Cardiac muscle cell (in vitro differentiated cells and primary cell): ENCODE results near the gene NMBR. TPM values are rescaled to one million over a fixed set of nuclear protein-coding genes. Genes with fewer than 3 reads are reported as not detected.

Experiments used
- DNase-seq, 2 donors: peaks; one replicate each; pipeline versions ENCODE4 v3.0.0 to v3.0.0-alpha.2; 2010 to 2017; ENCODE audit warnings: low read depth in 1 of 2, low spot score in 1 of 2
- H3K27ac ChIP-seq: fragments of 200-600 bp; sonication (generic); 2 replicates; pipeline ENCODE4 v1.5.1; 2016
- H3K27me3 ChIP-seq: fragments of 200-600 bp; sonication (generic); 2 replicates; pipeline ENCODE4 v1.6.0; 2016; ENCODE audit warnings: control low read depth
- H3K36me3 ChIP-seq: fragments of 200-600 bp; sonication (generic); 2 replicates; pipeline ENCODE4 v1.5.1; 2016; ENCODE audit warnings: control low read depth
- H3K4me1 ChIP-seq: fragments of 200-600 bp; sonication (generic); 2 replicates; pipeline ENCODE4 v1.8.1; 2017; ENCODE audit warnings: low read depth, mild to moderate bottlenecking, mixed run types
- H3K4me3 ChIP-seq: fragments of 200-600 bp; sonication (generic); 2 replicates; pipeline ENCODE4 v1.5.1; 2016; ENCODE audit warnings: mild to moderate bottlenecking
- H3K9me3 ChIP-seq: fragments of 200-600 bp; sonication (generic); 2 replicates; pipeline ENCODE4 v1.5.1; 2017; ENCODE audit warnings: low read depth, mild to moderate bottlenecking, control low read depth
- polyA plus RNA-seq: library from polyadenylated mRNA; unstranded; fragments of >200 nt; fragmentation: Nextera tagmentation; extraction: Ambion mirVana; gene quantifications from 2 replicates; pipeline ENCODE4 v1.2.1, GENCODE V29; 2016
- total RNA-seq: library from RNA; depleted of rRNA; stranded (reverse); fragments of >200 nt; gene quantifications from 2 replicates; pipeline ENCODE4 v1.2.3, GENCODE V29; 2016
- TF ChIP-seq, protein P1 (sequence below): IDR thresholded peaks from 2 replicates; pipeline ENCODE4 v1.5.1; 2012; ENCODE audit warnings: low read depth, mild to moderate bottlenecking, low read length

The NMBR gene
- total and polyA plus RNA-seq, 2 experiments from 2014 or later = 0.15 TPM; not detected in 1

DNA sequence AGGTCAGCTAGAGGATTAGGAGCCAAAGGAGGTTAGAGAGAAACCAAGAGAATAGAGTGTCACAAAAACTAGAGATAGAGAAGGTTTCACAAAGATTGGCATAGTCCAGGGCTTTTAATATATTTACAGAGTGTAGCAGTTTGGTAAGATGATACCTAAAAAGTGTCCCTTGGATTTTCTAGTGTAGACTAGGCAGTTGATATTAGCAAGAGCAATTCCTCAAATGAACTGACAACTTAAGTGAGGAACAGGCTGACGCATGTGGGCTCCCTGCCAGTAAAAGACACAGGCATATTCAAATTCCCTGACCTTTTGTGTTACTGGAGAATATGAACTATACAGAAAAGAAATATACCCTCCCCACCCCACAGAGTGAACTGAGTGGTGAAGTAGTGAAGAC lies 40.3 kb upstream of the NMBR start:
- Histone ChIP-seq H3K4me1 (peaks cover 15% of the 10 kb centered on the region), H3K36me3 (no peaks in the 10 kb centered on the region), H3K27me3 (no peaks in the 10 kb centered on the region), H3K27ac (peak overlapping the region; percentile 61), H3K4me3 (no peak overlapping the region), H3K9me3 (no peaks in the 10 kb centered on the region)
- DNase-seq = peak; percentile 67 to 73
- TF ChIP-seq, protein P1, sequence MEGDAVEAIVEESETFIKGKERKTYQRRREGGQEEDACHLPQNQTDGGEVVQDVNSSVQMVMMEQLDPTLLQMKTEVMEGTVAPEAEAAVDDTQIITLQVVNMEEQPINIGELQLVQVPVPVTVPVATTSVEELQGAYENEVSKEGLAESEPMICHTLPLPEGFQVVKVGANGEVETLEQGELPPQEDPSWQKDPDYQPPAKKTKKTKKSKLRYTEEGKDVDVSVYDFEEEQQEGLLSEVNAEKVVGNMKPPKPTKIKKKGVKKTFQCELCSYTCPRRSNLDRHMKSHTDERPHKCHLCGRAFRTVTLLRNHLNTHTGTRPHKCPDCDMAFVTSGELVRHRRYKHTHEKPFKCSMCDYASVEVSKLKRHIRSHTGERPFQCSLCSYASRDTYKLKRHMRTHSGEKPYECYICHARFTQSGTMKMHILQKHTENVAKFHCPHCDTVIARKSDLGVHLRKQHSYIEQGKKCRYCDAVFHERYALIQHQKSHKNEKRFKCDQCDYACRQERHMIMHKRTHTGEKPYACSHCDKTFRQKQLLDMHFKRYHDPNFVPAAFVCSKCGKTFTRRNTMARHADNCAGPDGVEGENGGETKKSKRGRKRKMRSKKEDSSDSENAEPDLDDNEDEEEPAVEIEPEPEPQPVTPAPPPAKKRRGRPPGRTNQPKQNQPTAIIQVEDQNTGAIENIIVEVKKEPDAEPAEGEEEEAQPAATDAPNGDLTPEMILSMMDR = no peak

GRCh38 chr6:142185641-142186040 lies 38.7 kb upstream of the NMBR start:
- TF ChIP-seq, protein P1 = no peak
- no peak for DNase-seq

GRCh38 chr6:142184307-142184706 lies 37.4 kb upstream of the NMBR start:
- Histone ChIP-seq H3K27me3 (no peaks in the 10 kb centered on the region), H3K4me1 (peaks cover 15% of the 10 kb centered on the region), H3K4me3 (no peak overlapping the region), H3K27ac (no peak overlapping the region), H3K36me3 (no peaks in the 10 kb centered on the region), H3K9me3 (no peaks in the 10 kb centered on the region)
- no peak for DNase-seq
- TF ChIP-seq, protein P1 = no peak

More at GRCh38 chr6:142185641-142186040, 38.7 kb upstream of the NMBR start:
- H3K36me3 ChIP-seq = no peaks in the 10 kb centered on the region
- H3K27me3 ChIP-seq = no peaks in the 10 kb centered on the region
- H3K27ac ChIP-seq = no peak overlapping the region
- H3K9me3 ChIP-seq = no peaks in the 10 kb centered on the region
- no peak overlapping the region for H3K4me3 ChIP-seq
- peaks cover 15% of the 10 kb centered on the region for H3K4me1 ChIP-seq

DNA sequence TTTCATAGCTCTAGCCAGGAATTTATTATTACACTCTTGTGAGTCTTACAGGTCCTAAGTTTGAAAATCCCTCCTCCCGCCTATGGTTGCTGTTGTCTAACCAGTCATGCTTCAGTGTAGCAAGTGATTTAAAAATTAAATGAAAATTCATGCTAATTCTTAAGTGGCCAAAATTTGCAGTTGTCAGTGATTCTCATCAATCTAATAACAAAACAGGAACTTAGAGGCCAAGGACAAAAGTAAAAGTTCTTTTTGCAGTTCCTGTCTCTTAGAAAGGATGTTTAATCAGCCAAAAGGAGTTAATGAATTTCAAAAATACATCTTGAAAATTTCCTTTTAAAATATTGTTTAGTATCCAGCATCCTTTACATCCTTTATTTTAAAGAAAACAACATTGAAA lies 36.4 kb upstream of the NMBR start:
- H3K4me1 ChIP-seq = peaks cover 15% of the 10 kb centered on the region
- no peaks in the 10 kb centered on the region for H3K9me3 ChIP-seq
- TF ChIP-seq, protein P1 = no peak
- no peak for DNase-seq
- no peaks in the 10 kb centered on the region for H3K36me3 ChIP-seq
- no peak overlapping the region for H3K27ac ChIP-seq
- H3K4me3 ChIP-seq = no peak overlapping the region
- H3K27me3 ChIP-seq = no peaks in the 10 kb centered on the region

GRCh38 chr6:142182004-142182403 lies 35.1 kb upstream of the NMBR start:
- H3K4me1 ChIP-seq = peaks cover 8% of the 10 kb centered on the region
- TF ChIP-seq, protein P1 = no peak
- DNase-seq = no peak
- no peak overlapping the region for H3K27ac ChIP-seq
- no peak overlapping the region for H3K4me3 ChIP-seq
- peaks cover 5% of the 10 kb centered on the region for H3K36me3 ChIP-seq
- H3K9me3 ChIP-seq = peaks cover 2% of the 10 kb centered on the region
- no peaks in the 10 kb centered on the region for H3K27me3 ChIP-seq

DNA sequence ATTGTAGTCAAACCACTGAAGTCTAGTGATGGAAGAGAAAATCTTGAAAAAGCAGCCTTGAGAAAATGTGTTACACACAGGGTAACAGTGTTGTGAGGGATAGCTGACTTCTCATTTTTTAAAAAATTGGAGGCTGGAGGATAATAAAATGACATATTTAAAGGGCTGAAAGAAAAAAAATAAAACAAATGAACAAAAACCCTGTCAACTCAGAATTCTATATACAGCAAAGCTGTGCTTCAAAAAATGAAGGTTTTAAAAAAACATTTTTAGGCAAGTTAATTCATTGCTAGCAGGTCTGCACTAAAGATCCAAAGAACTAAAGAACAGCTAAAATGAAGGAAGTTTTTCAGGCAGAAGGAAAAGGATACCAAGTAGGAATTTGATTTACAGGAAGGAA lies 31.2 kb upstream of the NMBR start:
- DNase-seq = no peak
- no peaks in the 10 kb centered on the region for H3K4me1 ChIP-seq
- H3K9me3 ChIP-seq = peaks cover 4% of the 10 kb centered on the region
- no peak overlapping the region for H3K4me3 ChIP-seq
- TF ChIP-seq, protein P1 = no peak
- no peak overlapping the region for H3K27ac ChIP-seq
- H3K27me3 ChIP-seq = no peaks in the 10 kb centered on the region
- H3K36me3 ChIP-seq = peaks cover 11% of the 10 kb centered on the region
